SK-N-SH treated with all-trans-retinoic acid at 6 μM for 48 hours (cell line): ENCODE data around the gene MORC4.

Source experiments
- CREB5 ChIP-seq: fragments of 250-450 bp; sonication (Bioruptor Pico); IDR thresholded peaks from 2 replicates; pipeline ENCODE4 v1.5.1; 2020; ENCODE audit warnings: low read depth, mild to moderate bottlenecking, moderate library complexity
- CSRNP3 ChIP-seq: fragments of 250-450 bp; sonication (Bioruptor Pico); IDR thresholded peaks from 2 replicates; pipeline ENCODE4 v1.5.1; 2021; ENCODE audit warnings: mild to moderate bottlenecking, moderate library complexity
- ESRRG ChIP-seq: fragments of 250-450 bp; sonication (Bioruptor Pico); IDR thresholded peaks from 2 replicates; pipeline ENCODE4 v1.6.1; 2021; ENCODE audit warnings: mild to moderate bottlenecking
- GLIS3 ChIP-seq: fragments of 250-450 bp; sonication (Bioruptor Pico); IDR thresholded peaks from 2 replicates; pipeline ENCODE4 v1.5.0; 2020; ENCODE audit warnings: mild to moderate bottlenecking, moderate library complexity
- PATZ1 ChIP-seq: fragments of 250-450 bp; sonication (Bioruptor Pico); IDR thresholded peaks from 2 replicates; pipeline ENCODE4 v1.8.0; 2020; ENCODE audit warnings: mild to moderate bottlenecking, moderate library complexity, borderline replicate concordance
- POU6F1 ChIP-seq: fragments of 250-450 bp; sonication (Bioruptor Pico); IDR thresholded peaks from 2 replicates; pipeline ENCODE4 v1.8.0; 2021; ENCODE audit warnings: low read depth, mild to moderate bottlenecking, moderate library complexity, borderline replicate concordance
- PPARA ChIP-seq: fragments of 250-450 bp; sonication (Bioruptor Pico); IDR thresholded peaks from 2 replicates; pipeline ENCODE4 v1.5.0; 2020; ENCODE audit warnings: mild to moderate bottlenecking, borderline replicate concordance
- SNAI2 ChIP-seq: fragments of 250-450 bp; sonication (Bioruptor Pico); IDR thresholded peaks from 2 replicates; pipeline ENCODE4 v1.5.0; 2020; ENCODE audit warnings: mild to moderate bottlenecking, moderate library complexity
- TSHZ2 ChIP-seq: fragments of 250-450 bp; sonication (Bioruptor Pico); IDR thresholded peaks from 2 replicates; pipeline ENCODE4 v1.5.0; 2020; ENCODE audit warnings: mild to moderate bottlenecking, moderate library complexity
- ZFP3 ChIP-seq: fragments of 250-450 bp; sonication (Bioruptor Pico); IDR thresholded peaks from 2 replicates; pipeline ENCODE4 v1.5.0; 2020; ENCODE audit warnings: mild to moderate bottlenecking, moderate library complexity
- ZFP30 ChIP-seq: fragments of 450-650 bp; formaldehyde crosslinking; IDR thresholded peaks from 2 replicates; pipeline ENCODE4 v1.5.0; 2022; ENCODE audit warnings: mild to moderate bottlenecking, moderate library complexity
- ZNF8 ChIP-seq: fragments of 450-650 bp; formaldehyde crosslinking; IDR thresholded peaks from 2 replicates; pipeline ENCODE4 v1.5.0; 2020; ENCODE audit warnings: mild to moderate bottlenecking, moderate library complexity

- TF ChIP-seq CSRNP3 (CRISPR knock-in tag) (no peak), ZFP3 (no peak), CREB5 (CRISPR knock-in tag) (no peak), GLIS3 (CRISPR knock-in tag) (no peak), TSHZ2 (CRISPR knock-in tag) (no peak), ZNF8 (no peak), PPARA (no peak), PATZ1 (CRISPR knock-in tag) (no peak), POU6F1 (CRISPR knock-in tag) (no peak), SNAI2 (CRISPR knock-in tag) (no peak), ESRRG (no peak), ZFP30 (CRISPR knock-in tag) (no peak)
Observed at GRCh38 chrX:106933538-106933961, 66.5 kb downstream of the MORC4 start.
